HL-60 (cell line): Measurements from ENCODE around the gene ANKRD12.

ENCODE experiments used
- DNase-seq, 2 experiments: peaks; one replicate each; pipeline ENCODE4 v3.0.0-alpha.2; 2010 to 2020; ENCODE audit warnings: low read depth in 1 of 2, low spot score in 1 of 2
- H3K27ac ChIP-seq: fragments of 250-450 bp; sonication (Bioruptor Pico); replicated peaks from 2 replicates; pipeline ENCODE4 v1.5.1; 2020; ENCODE audit warnings: mild to moderate bottlenecking, moderate library complexity
- H3K27me3 ChIP-seq: fragments of 250-450 bp; sonication (Bioruptor Pico); 2 replicates; pipeline ENCODE4 v1.5.1; 2021; ENCODE audit warnings: mild to moderate bottlenecking, moderate library complexity; ENCODE audit not compliant: insufficient read depth, poor library complexity, severe bottlenecking
- H3K4me3 ChIP-seq: replicated peaks from 2 replicates; pipeline ENCODE4 v1.5.1; 2011; ENCODE audit warnings: mild to moderate bottlenecking, control low read depth, low read length; ENCODE audit not compliant: insufficient read depth
- CTCF ChIP-seq: IDR thresholded peaks from one replicate; pipeline ENCODE4 v1.5.1; 2011; ENCODE audit warnings: low read length, control low read depth, inconsistent platforms; ENCODE audit not compliant: insufficient read depth
- GABPA ChIP-seq: IDR thresholded peaks from 2 replicates; pipeline ENCODE4 v1.6.1; 2012; ENCODE audit warnings: low read depth
- POLR2AphosphoS5 ChIP-seq: IDR thresholded peaks from 2 replicates; pipeline ENCODE4 v1.6.1; 2012; ENCODE audit warnings: low read depth
- REST ChIP-seq: IDR thresholded peaks from 2 replicates; pipeline ENCODE4 v1.6.1; 2012; ENCODE audit warnings: low read depth; ENCODE audit not compliant: insufficient replicate concordance
- SPI1 ChIP-seq: IDR thresholded peaks from 2 replicates; pipeline ENCODE4 v1.6.1; 2012; ENCODE audit warnings: low read depth, mild to moderate bottlenecking, borderline replicate concordance

Gene ANKRD12

GRCh38 chr18:9133225-9133624, 3.4 kb upstream of the ANKRD12 start:
- Histone ChIP-seq H3K27ac (no peak overlapping the region), H3K27me3 (no peaks in the 10 kb centered on the region), H3K4me3 (no peak overlapping the region)
- DNase-seq, result no peak
- no peak for TF ChIP-seq REST
- TF ChIP-seq GABPA, result no peak
- TF ChIP-seq SPI1, result no peak
- no peak for TF ChIP-seq POLR2AphosphoS5
- TF ChIP-seq CTCF, result no peak

GRCh38 chr18:9135081-9135911, 1.3 kb upstream of the ANKRD12 start:
- Histone ChIP-seq H3K4me3 (peak overlapping the region; percentile 86), H3K27ac (peak overlapping the region; percentile 90), H3K27me3 (no peaks in the 10 kb centered on the region)
- no peak for TF ChIP-seq CTCF
- no peak for TF ChIP-seq POLR2AphosphoS5
- TF ChIP-seq GABPA, result no peak
- TF ChIP-seq REST, result no peak
- no peak for TF ChIP-seq SPI1
- DNase-seq, result no peak

- no peaks in the 10 kb centered on the region for H3K27me3 ChIP-seq
- H3K27ac ChIP-seq, result peak overlapping the region; percentile 90
- peak overlapping the region; percentile 86 for H3K4me3 ChIP-seq
- TF ChIP-seq CTCF (no peak), GABPA (no peak), POLR2AphosphoS5 (peak; percentile 68), REST (no peak)
- peak; percentile 45 to 60 for DNase-seq
These were observed 668 bp upstream of the ANKRD12 start for GRCh38 chr18:9135912-9136314.
